Transverse colon (tissue), 4 donors: ENCODE measurements around the gene FAN1.

Experiments used
- CTCF ChIP-seq, 5 experiments: fragments of 200-600 bp in 3 of 5; fragments of 450-650 bp in 2 of 5; sonication (generic) in 3 of 5; IDR thresholded peaks; 1 replicate in 2 of 5; 2 replicates in 3 of 5; pipeline ENCODE4 v1.5.1; 2016 to 2017; ENCODE audit warnings: antibody characterized with exemption in 5 of 5, inconsistent platforms in 3 of 5, mild to moderate bottlenecking in 2 of 5, moderate library complexity in 1 of 5
- EP300 ChIP-seq: sonication (generic); formaldehyde crosslinking; IDR thresholded peaks from one replicate; pipeline ENCODE4 v1.6.1; 2017; ENCODE audit warnings: antibody characterized with exemption, low read depth
- POLR2A ChIP-seq: fragments of 450-650 bp; IDR thresholded peaks from one replicate; pipeline ENCODE4 v1.6.1; 2016; ENCODE audit warnings: antibody characterized with exemption, mild to moderate bottlenecking, moderate library complexity
- POLR2AphosphoS5 ChIP-seq, 3 donors: sonication (generic); formaldehyde crosslinking; IDR thresholded peaks; one replicate each; pipeline ENCODE4 v1.6.1; 2016; ENCODE audit warnings: antibody characterized with exemption in 3 of 3

GRCh38 chr15:30974112-30974511, 70.4 kb downstream of the FAN1 start:
- no peak for TF ChIP-seq POLR2A
- no peak for TF ChIP-seq CTCF (IDR thresholded peaks at IDR 0.05)
- no peak for TF ChIP-seq POLR2AphosphoS5 (IDR thresholded peaks at IDR 0.05)
- no peak for TF ChIP-seq EP300
